ENCODE data around the gene EXOSC6.
"Not testable (repeated sequence)": the region's sequence is repeated elsewhere in the genome, so short reads cannot be mapped to it uniquely, and the experiment has no call there.

Gene EXOSC6

GRCh38 chr16:70198230-70198629, 53.5 kb downstream of the EXOSC6 start:
- DNase-seq, result not testable (repeated sequence)

GRCh38 chr16:70197611-70198010, 54.1 kb downstream of the EXOSC6 start:
- not testable (repeated sequence) for DNase-seq
